Activated B cell treated with CpG ODN at 0.5 μM for 24 hours (primary cell): Measurements from ENCODE around the gene ZNF845. TPM values are rescaled to one million over a fixed set of nuclear protein-coding genes. Genes with fewer than 3 reads are reported as not detected.

Experiments
- ATAC-seq: fragments of 200-7000 bp; cut with Tn5 transposase; one replicate; pipeline ENCODE4 v1.10.0; 2021; ENCODE audit warnings: low read depth, mild to moderate bottlenecking, moderate library complexity
- CTCF ChIA-PET: fragments of 350-600 bp; sonication (Branson Sonifier 250); formaldehyde crosslinking; loops from one replicate; lab custom pipeline; 2021; ENCODE audit warnings: antibody characterized with exemption; lab: Charles Lee
- POLR2A ChIA-PET: fragments of 350-600 bp; sonication (Branson Sonifier 250); formaldehyde crosslinking; loops from one replicate; lab custom pipeline; 2021; ENCODE audit warnings: antibody characterized with exemption; lab: Charles Lee
- DNase-seq: peaks from one replicate; pipeline ENCODE4 v3.0.0; 2022
- H3K27ac Mint-ChIP-seq: one replicate; pipeline ENCODE4 v1.8.0; 2020; ENCODE audit warnings: mixed read lengths
- H3K27me3 Mint-ChIP-seq: one replicate; pipeline ENCODE4 v1.8.0; 2021; ENCODE audit warnings: mixed read lengths
- H3K36me3 Mint-ChIP-seq: one replicate; pipeline ENCODE4 v1.8.0; 2021; ENCODE audit warnings: low read depth, mixed read lengths
- H3K4me1 Mint-ChIP-seq: one replicate; pipeline ENCODE4 v1.8.0; 2021; ENCODE audit warnings: mixed read lengths
- H3K4me3 Mint-ChIP-seq: one replicate; pipeline ENCODE4 v1.8.0; 2020; ENCODE audit warnings: mild to moderate bottlenecking, mixed read lengths
- H3K9me3 Mint-ChIP-seq: one replicate; pipeline ENCODE4 v1.8.0; 2020; ENCODE audit warnings: mixed read lengths
- intact Hi-C: fragments of 100-400 bp; cut with micrococcal nuclease; formaldehyde crosslinking; loops from one replicate; pipeline ENCODE4 v1.15.1; 2024
- total RNA-seq: library from RNA; stranded (reverse); gene quantifications from 2 replicates; pipeline ENCODE4 v1.2.3, GENCODE V29; 2022
- TF ChIP-seq, protein P1 (sequence below): fragments of 200-600 bp; IDR thresholded peaks from one replicate; pipeline ENCODE4 v1.8.0; 2022; ENCODE audit warnings: antibody characterized with exemption, mild to moderate bottlenecking

The ZNF845 gene
- total RNA-seq, 1 donor from 2014 or later, result 11.9 TPM

DNA sequence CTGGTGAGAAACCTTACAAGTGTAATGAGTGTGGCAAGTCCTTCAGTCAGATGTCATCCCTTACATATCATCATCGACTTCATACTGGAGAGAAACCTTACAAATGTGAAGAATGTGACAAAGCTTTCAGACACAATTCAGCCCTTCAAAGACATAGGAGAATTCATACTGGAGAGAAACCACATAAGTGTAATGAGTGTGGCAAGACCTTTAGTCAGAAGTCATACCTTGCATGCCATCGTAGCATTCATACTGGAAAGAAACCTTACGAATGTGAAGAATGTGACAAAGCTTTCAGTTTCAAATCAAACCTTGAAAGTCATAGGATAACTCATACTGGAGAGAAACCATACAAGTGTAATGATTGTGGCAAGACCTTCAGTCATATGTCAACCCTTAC, 47.8 kb downstream of the ZNF845 start:
- no peaks in the 10 kb centered on the region for H3K27me3 Mint-ChIP-seq
- intact Hi-C loops, result no loop called here
- no peak for DNase-seq
- TF ChIP-seq, protein P1, sequence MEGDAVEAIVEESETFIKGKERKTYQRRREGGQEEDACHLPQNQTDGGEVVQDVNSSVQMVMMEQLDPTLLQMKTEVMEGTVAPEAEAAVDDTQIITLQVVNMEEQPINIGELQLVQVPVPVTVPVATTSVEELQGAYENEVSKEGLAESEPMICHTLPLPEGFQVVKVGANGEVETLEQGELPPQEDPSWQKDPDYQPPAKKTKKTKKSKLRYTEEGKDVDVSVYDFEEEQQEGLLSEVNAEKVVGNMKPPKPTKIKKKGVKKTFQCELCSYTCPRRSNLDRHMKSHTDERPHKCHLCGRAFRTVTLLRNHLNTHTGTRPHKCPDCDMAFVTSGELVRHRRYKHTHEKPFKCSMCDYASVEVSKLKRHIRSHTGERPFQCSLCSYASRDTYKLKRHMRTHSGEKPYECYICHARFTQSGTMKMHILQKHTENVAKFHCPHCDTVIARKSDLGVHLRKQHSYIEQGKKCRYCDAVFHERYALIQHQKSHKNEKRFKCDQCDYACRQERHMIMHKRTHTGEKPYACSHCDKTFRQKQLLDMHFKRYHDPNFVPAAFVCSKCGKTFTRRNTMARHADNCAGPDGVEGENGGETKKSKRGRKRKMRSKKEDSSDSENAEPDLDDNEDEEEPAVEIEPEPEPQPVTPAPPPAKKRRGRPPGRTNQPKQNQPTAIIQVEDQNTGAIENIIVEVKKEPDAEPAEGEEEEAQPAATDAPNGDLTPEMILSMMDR, result no peak
- ChIA-PET CTCF (no interaction called here), POLR2A (no interaction called here)
- no peaks in the 10 kb centered on the region for H3K4me1 Mint-ChIP-seq
- no peak for ATAC-seq
- H3K36me3 Mint-ChIP-seq, result peaks cover 94% of the 10 kb centered on the region
- H3K4me3 Mint-ChIP-seq, result no peak overlapping the region
- no peak overlapping the region for H3K27ac Mint-ChIP-seq
- peaks cover 46% of the 10 kb centered on the region for H3K9me3 Mint-ChIP-seq

DNA sequence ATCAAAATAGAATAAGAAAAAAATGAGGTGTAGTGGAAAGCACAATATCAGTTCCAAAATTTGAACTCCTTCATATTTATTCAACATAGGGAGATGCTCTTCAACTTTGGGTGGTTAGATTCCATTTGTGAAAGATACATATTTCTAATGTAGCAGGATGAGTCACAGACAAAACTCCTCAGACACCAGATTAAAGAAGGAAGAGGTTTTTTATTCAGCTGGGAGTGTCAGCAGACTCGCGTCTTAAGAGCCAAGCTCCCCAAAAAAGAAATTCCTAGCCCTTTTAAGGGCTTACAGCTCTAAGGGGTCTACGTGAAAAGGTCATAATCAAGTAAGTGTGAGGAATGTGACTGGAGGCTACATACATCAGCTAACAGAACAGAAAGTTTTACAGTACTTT, 54.6 kb downstream of the ZNF845 start:
- DNase-seq (no peak), ATAC-seq (no peak)
- TF ChIP-seq, protein P1, result no peak
- Mint-ChIP-seq H3K9me3 (peaks cover 38% of the 10 kb centered on the region), H3K4me3 (no peak overlapping the region), H3K27ac (no peak overlapping the region), H3K4me1 (peaks cover 1% of the 10 kb centered on the region), H3K36me3 (peaks cover 39% of the 10 kb centered on the region), H3K27me3 (no peaks in the 10 kb centered on the region)
- intact Hi-C loops, result no loop called here
- POLR2A ChIA-PET, result no interaction called here
- CTCF ChIA-PET, result no interaction called here

DNA sequence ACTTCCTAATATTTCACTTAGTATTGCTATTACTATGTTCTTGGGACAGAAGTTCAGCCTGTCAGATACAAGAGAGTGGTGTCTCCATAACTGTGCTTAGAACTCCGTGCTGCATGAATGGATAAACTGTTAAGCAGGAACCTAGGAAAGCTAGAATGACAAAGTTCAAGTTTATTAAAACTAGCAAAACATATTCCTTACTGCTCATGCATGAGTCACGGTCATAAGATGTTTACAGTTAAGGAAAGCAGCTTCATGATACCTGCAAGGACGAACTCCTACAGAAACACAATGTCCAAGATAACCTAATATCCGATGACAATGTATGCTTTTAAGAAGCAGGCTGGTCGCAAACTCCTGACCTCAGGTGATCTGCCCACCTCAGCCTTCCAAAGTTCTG, 55.4 kb downstream of the ZNF845 start:
- H3K9me3 Mint-ChIP-seq, result peaks cover 35% of the 10 kb centered on the region
- POLR2A ChIA-PET, result no interaction called here
- CTCF ChIA-PET, result no interaction called here

DNA sequence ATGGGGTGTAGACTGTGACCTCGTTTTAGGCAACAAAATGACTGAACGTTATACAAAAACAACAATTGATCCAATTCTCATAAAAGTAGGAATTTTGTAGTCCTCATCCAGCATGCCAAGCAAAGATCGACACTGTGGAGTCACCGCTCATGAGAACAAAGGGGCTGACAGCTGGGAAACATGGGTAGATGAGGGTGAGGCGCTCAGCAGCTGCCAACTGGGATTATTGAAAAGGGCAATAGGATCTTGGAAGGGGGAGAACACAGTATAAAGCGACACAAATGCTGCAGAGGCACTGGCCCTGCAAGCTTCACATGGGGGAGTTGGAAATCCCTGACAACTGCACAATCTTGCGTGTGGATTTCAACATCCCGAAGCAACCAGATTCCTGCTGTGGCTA, 56.0 kb downstream of the ZNF845 start:
- Mint-ChIP-seq H3K27ac (no peak overlapping the region), H3K27me3 (no peaks in the 10 kb centered on the region), H3K36me3 (peaks cover 29% of the 10 kb centered on the region), H3K4me1 (peaks cover 6% of the 10 kb centered on the region), H3K9me3 (peaks cover 34% of the 10 kb centered on the region), H3K4me3 (no peak overlapping the region)
- TF ChIP-seq, protein P1, result no peak
- DNase-seq (no peak), ATAC-seq (no peak)
- ChIA-PET POLR2A (no interaction called here), CTCF (no interaction called here)
- intact Hi-C loops, result no loop called here

More for the DNA sequence above, 55.4 kb downstream of the ZNF845 start:
- no peak overlapping the region for H3K27ac Mint-ChIP-seq
- H3K4me3 Mint-ChIP-seq, result no peak overlapping the region
- ATAC-seq, result no peak
- no peak for DNase-seq
- peaks cover 33% of the 10 kb centered on the region for H3K36me3 Mint-ChIP-seq
- TF ChIP-seq, protein P1, result no peak
- intact Hi-C loops, result no loop called here
- H3K27me3 Mint-ChIP-seq, result no peaks in the 10 kb centered on the region
- H3K4me1 Mint-ChIP-seq, result peaks cover 3% of the 10 kb centered on the region

DNA sequence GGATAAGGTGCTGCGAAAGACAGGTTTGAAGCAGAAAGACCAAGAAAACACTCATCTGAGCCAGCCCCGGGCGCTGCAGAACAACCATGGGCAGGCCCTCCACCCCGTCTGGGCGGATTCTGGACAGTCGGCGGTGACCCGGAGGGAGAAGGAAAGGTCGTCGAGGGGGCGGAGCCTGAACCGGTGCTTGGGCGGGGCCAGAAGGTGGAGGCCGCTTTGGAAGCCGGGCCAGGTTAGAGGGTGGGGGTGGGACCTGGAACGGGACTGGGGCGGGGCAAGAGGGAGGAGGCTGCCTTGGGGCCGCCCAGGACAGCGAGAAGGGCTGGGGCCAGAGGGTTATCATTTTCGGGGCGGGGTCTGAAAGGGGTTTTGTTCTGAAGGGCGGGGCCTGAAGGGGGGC, 56.4 kb downstream of the ZNF845 start:
- Mint-ChIP-seq H3K36me3 (peaks cover 26% of the 10 kb centered on the region), H3K4me1 (peaks cover 9% of the 10 kb centered on the region), H3K9me3 (peaks cover 30% of the 10 kb centered on the region), H3K4me3 (no peak overlapping the region), H3K27me3 (no peaks in the 10 kb centered on the region), H3K27ac (no peak overlapping the region)
- CTCF ChIA-PET, result no interaction called here
- ATAC-seq, result no peak
- no peak for DNase-seq
- intact Hi-C loops, result no loop called here
- POLR2A ChIA-PET, result no interaction called here
- TF ChIP-seq, protein P1, result no peak
